ENCODE data around the gene COMMD2. TPM values are rescaled to one million over a fixed set of nuclear protein-coding genes. Genes with fewer than 3 reads are reported as not detected.
A peak's percentile ranks its signal among the peaks of the same experiment; 100 is the strongest.

The COMMD2 gene
- total and polyA plus RNA-seq, 11 donors: 4.5 to 25.8 (median 17.3) TPM

- H3K27me3 ChIP-seq: peaks cover 0 to 33% (median 0%) of the 10 kb centered on the region in 9 donors
- no peaks in the 10 kb centered on the region for H3K36me3 ChIP-seq
- no peak overlapping the region for H3K4me3 ChIP-seq
- intact Hi-C loops (cut with DNase I): no loop called here
- no peaks in the 10 kb centered on the region for H3K4me1 ChIP-seq
- H3K9me3 ChIP-seq: no peaks in the 10 kb centered on the region
- WGBS, 4 donors: 45 to 71% (median 48%) methylated on average over 1 of the region's 1 CpG
- ATAC-seq: no peak
- no peak for DNase-seq
- TF ChIP-seq POLR2A (IDR thresholded peaks at IDR 0.05): no peak
- TF ChIP-seq CTCF (IDR thresholded peaks at IDR 0.05): no peak
- no peak overlapping the region for H3K27ac ChIP-seq
Measured at GRCh38 chr3:149764302-149764701, 12.0 kb upstream of the COMMD2 start.

GRCh38 chr3:149763565-149764195 is 11.4 kb upstream of the COMMD2 start:
- Histone ChIP-seq H3K4me3 (no peak overlapping the region), H3K27me3 (peaks cover 0 to 33% (median 0%) of the 10 kb centered on the region in 9 donors), H3K36me3 (no peaks in the 10 kb centered on the region), H3K27ac (no peak overlapping the region), H3K4me1 (no peaks in the 10 kb centered on the region), H3K9me3 (no peaks in the 10 kb centered on the region)
- no peak for DNase-seq
- WGBS, 4 donors: 74 to 81% (median 76%) methylated on average over 3 of the region's 3 CpGs
- intact Hi-C loops (cut with DNase I): no loop called here
- ATAC-seq: no peak
- no peak for TF ChIP-seq CTCF (IDR thresholded peaks at IDR 0.05)
- TF ChIP-seq POLR2A (IDR thresholded peaks at IDR 0.05): no peak

- Histone ChIP-seq H3K4me1 (peaks cover 0 to 19% (median 9%) of the 10 kb centered on the region in 12 donors), H3K27ac (no peak overlapping the region), H3K27me3 (no peaks in the 10 kb centered on the region), H3K9me3 (no peaks in the 10 kb centered on the region), H3K4me3 (no peak overlapping the region), H3K36me3 (peaks cover 0 to 24% (median 18%) of the 10 kb centered on the region in 9 donors)
- no peak for ATAC-seq
- intact Hi-C loops (cut with DNase I): loop anchor here in 2 of 10 donors (2.0 to 5.0 kb wide), 2 partner anchors 59 to 95 kb away; partner anchors contain the start of genes RNF13 (in 1 of the 2) and WWTR1 (in 1 of the 2)
- no peak for TF ChIP-seq CTCF (IDR thresholded peaks at IDR 0.05)
- DNase-seq: no peak
Measured at GRCh38 chr3:149753717-149754116, 1.4 kb upstream of the COMMD2 start.

GRCh38 chr3:149752788-149753136 is 473 bp upstream of the COMMD2 start:
- H3K27me3 ChIP-seq: no peaks in the 10 kb centered on the region
- intact Hi-C loops (cut with DNase I): loop anchor here in 2 of 10 donors (2.0 to 5.0 kb wide), 2 partner anchors 60 to 94 kb away; partner anchors contain the start of genes RNF13 (in 1 of the 2) and WWTR1 (in 1 of the 2)
- H3K9me3 ChIP-seq: no peaks in the 10 kb centered on the region
- H3K27ac ChIP-seq: peak overlapping the region in 10 of 12 donors; percentile 63 to 86 (median 72)
- no peak for TF ChIP-seq POLR2A (IDR thresholded peaks at IDR 0.05)
- TF ChIP-seq CTCF (IDR thresholded peaks at IDR 0.05): no peak
- DNase-seq (no peak), ATAC-seq (peak in 1 of 4 donors; percentile 4)
- H3K36me3 ChIP-seq: peaks cover 0 to 34% (median 26%) of the 10 kb centered on the region in 9 donors
- H3K4me1 ChIP-seq: peaks cover 0 to 19% (median 9%) of the 10 kb centered on the region in 12 donors
- peak overlapping the region; percentile 65 to 94 (median 82) for H3K4me3 ChIP-seq
